Lung (tissue), 12 donors: ENCODE measurements around the gene SMARCD3. TPM values are rescaled to one million over a fixed set of nuclear protein-coding genes. Genes with fewer than 3 reads are reported as not detected.

Experiments
- ATAC-seq: fragments of 200-7000 bp; cut with Tn5 transposase; one replicate; pipeline ENCODE4 v1.9.1; 2020; ENCODE audit warnings: moderate number of reproducible peaks; ENCODE audit not compliant: insufficient read depth, low FRiP score
- DNase-seq, 3 donors: peaks; one replicate each; pipeline ENCODE4 v3.0.0-alpha.2; 2013 to 2017
- H3K27ac ChIP-seq, 2 donors: one replicate each; pipeline ENCODE4 v1.5.1; 2013; ENCODE audit warnings: mild to moderate bottlenecking in 2 of 2, moderate library complexity in 2 of 2, control low read depth in 1 of 2, inconsistent platforms in 1 of 2, low read depth in 1 of 2, low read length in 1 of 2
- H3K27me3 ChIP-seq, 3 donors: one replicate each; pipeline ENCODE4 v1.5.1; 2013; ENCODE audit warnings: low read length in 2 of 3; ENCODE audit not compliant: control insufficient read depth in 3 of 3, insufficient read depth in 3 of 3
- H3K36me3 ChIP-seq, 4 donors: one replicate each; pipeline ENCODE4 v1.5.1; 2013; ENCODE audit warnings: low read length in 4 of 4, mild to moderate bottlenecking in 1 of 4, moderate library complexity in 1 of 4; ENCODE audit not compliant: control insufficient read depth in 4 of 4, insufficient read depth in 4 of 4
- H3K4me1 ChIP-seq, 5 donors: one replicate each; pipeline ENCODE4 v1.5.1; 2013; ENCODE audit warnings: low read length in 5 of 5, mild to moderate bottlenecking in 2 of 5, moderate library complexity in 1 of 5; ENCODE audit not compliant: control insufficient read depth in 5 of 5, insufficient read depth in 5 of 5
- H3K4me3 ChIP-seq: one replicate; pipeline ENCODE4 v1.5.1; 2013; ENCODE audit warnings: mild to moderate bottlenecking, control low read depth, moderate library complexity
- H3K9ac ChIP-seq, 2 donors: one replicate each; pipeline ENCODE4 v1.5.1; 2013; ENCODE audit warnings: low read length in 2 of 2, control low read depth in 1 of 2; ENCODE audit not compliant: insufficient read depth in 1 of 2
- H3K9me3 ChIP-seq, 4 donors: one replicate each; pipeline ENCODE4 v1.5.1; 2013; ENCODE audit warnings: low read length in 3 of 4, mild to moderate bottlenecking in 1 of 4, moderate library complexity in 1 of 4; ENCODE audit not compliant: control insufficient read depth in 4 of 4, insufficient read depth in 3 of 4
- WGBS, 2 donors: extraction: QIAGEN DNeasy Blood & Tissue Kit; methylation state at CpG; one replicate each; pipeline ENCODE4 v1.1.7; 2013; 5-methylcytosine and 5-hydroxymethylcytosine counted together
- polyA plus RNA-seq, 2 donors: library from polyadenylated mRNA; stranded (reverse); fragments of 200-250 nt; gene quantifications; one replicate each; pipeline ENCODE4 v1.2.1, GENCODE V29; 2013
- total RNA-seq, 2 donors: library from RNA; depleted of rRNA in 1 of 2; stranded (reverse); fragments of >200 nt in 1 of 2; gene quantifications; one replicate each; pipeline ENCODE4 v1.2.1, GENCODE V29; 2014 to 2021
- TF ChIP-seq, protein P1 (sequence below): IDR thresholded peaks from 2 replicates; pipeline ENCODE4 v1.5.1; 2012; ENCODE audit warnings: mild to moderate bottlenecking; ENCODE audit errors: control extremely low read depth, extremely low read depth
- donor health status: control.
- donor health status: control.
- donor health status: Bipolar disorder and iron deficiency.
- donor health status: healthy.
- donor health status: DM: yes; HTN: yes; CAD: no.

SMARCD3 gene
- total and polyA plus RNA-seq, 4 donors = 37.5 to 70.9 (median 51.4) TPM

- Histone ChIP-seq H3K27ac (no peak overlapping the region), H3K9ac (peak overlapping the region in 1 of 2 donors; percentile 63), H3K36me3 (peaks cover 10 to 27% (median 21%) of the 10 kb centered on the region in 4 donors), H3K9me3 (no peaks in the 10 kb centered on the region), H3K4me1 (peaks cover 0 to 23% (median 5%) of the 10 kb centered on the region in 5 donors), H3K27me3 (no peaks in the 10 kb centered on the region), H3K4me3 (peak overlapping the region; percentile 84)
- TF ChIP-seq, protein P1, sequence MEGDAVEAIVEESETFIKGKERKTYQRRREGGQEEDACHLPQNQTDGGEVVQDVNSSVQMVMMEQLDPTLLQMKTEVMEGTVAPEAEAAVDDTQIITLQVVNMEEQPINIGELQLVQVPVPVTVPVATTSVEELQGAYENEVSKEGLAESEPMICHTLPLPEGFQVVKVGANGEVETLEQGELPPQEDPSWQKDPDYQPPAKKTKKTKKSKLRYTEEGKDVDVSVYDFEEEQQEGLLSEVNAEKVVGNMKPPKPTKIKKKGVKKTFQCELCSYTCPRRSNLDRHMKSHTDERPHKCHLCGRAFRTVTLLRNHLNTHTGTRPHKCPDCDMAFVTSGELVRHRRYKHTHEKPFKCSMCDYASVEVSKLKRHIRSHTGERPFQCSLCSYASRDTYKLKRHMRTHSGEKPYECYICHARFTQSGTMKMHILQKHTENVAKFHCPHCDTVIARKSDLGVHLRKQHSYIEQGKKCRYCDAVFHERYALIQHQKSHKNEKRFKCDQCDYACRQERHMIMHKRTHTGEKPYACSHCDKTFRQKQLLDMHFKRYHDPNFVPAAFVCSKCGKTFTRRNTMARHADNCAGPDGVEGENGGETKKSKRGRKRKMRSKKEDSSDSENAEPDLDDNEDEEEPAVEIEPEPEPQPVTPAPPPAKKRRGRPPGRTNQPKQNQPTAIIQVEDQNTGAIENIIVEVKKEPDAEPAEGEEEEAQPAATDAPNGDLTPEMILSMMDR = no peak
- 32 to 41% methylated on average over 8 of the region's 8 CpGs for WGBS, 2 donors
- ATAC-seq = no peak
- DNase-seq = no peak
Measured at GRCh38 chr7:151225948-151226510, 22.5 kb downstream of the SMARCD3 start.

DNA sequence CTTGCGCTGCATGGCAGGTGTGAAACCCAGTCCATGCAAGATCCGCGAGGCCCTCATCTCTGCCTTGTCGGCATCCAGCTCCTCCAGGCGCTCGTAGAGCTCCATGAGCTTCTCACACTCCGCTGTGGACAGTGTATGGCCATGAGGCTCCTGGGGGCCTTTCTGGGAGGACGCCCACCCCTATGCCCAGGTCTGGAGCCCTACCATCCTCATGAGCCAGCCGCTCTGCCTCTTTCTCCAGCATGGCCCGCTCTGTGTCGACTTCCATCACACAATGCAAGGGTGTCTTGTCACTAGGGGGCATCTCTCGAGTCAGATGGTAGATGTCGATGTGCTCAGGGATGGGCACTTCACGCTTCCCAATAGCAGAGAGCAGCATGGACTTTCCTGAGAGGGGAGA, 24.8 kb downstream of the SMARCD3 start:
- ATAC-seq = no peak
- 93 to 96% methylated on average over 14 of the region's 14 CpGs for WGBS, 2 donors

GRCh38 chr7:151218170-151218569, 30.3 kb downstream of the SMARCD3 start:
- WGBS, 2 donors = 97% methylated on average over 9 of the region's 9 CpGs
- Histone ChIP-seq H3K36me3 (peaks cover 26 to 57% (median 52%) of the 10 kb centered on the region in 4 donors), H3K4me1 (no peaks in the 10 kb centered on the region), H3K9ac (no peak overlapping the region), H3K9me3 (no peaks in the 10 kb centered on the region), H3K4me3 (no peak overlapping the region), H3K27ac (no peak overlapping the region), H3K27me3 (no peaks in the 10 kb centered on the region)
- ATAC-seq = no peak
- TF ChIP-seq, protein P1 = no peak
- DNase-seq = no peak

More for the DNA sequence above, 24.8 kb downstream of the SMARCD3 start:
- TF ChIP-seq, protein P1 = no peak
- Histone ChIP-seq H3K27ac (no peak overlapping the region), H3K27me3 (no peaks in the 10 kb centered on the region), H3K4me1 (peaks cover 0 to 23% (median 5%) of the 10 kb centered on the region in 5 donors), H3K4me3 (no peak overlapping the region), H3K36me3 (peaks cover 14 to 39% (median 31%) of the 10 kb centered on the region in 4 donors), H3K9ac (no peak overlapping the region), H3K9me3 (no peaks in the 10 kb centered on the region)
- no peak for DNase-seq

DNA sequence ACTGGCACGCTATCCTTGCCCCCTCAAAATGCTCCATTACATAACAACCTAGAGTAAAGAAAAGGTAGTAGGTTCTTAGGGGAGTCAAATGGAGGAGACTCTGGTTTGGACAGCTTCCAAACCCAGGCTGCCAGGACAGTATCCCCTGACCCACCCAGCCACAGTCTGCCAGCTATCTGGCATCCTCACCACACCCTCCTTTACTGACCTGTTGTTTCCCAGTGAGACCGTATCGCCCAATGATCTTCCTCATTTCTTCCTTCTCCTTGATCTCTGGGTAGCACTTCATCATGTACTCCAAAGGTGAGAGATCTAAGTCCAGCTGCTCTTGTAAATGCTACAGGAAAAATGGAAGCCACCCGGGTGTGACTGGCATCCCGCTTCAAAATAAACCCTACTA, 33.1 kb downstream of the SMARCD3 start:
- Histone ChIP-seq H3K9ac (no peak overlapping the region), H3K9me3 (no peaks in the 10 kb centered on the region), H3K36me3 (peaks cover 21 to 50% (median 39%) of the 10 kb centered on the region in 4 donors), H3K27me3 (no peaks in the 10 kb centered on the region), H3K4me1 (no peaks in the 10 kb centered on the region), H3K4me3 (no peak overlapping the region), H3K27ac (no peak overlapping the region)
- DNase-seq (no peak), ATAC-seq (no peak)
- 95 to 99% methylated on average over 5 of the region's 5 CpGs for WGBS, 2 donors
- TF ChIP-seq, protein P1 = no peak
